Measurements from ENCODE around the gene PCDHGA2. TPM values are rescaled to one million over a fixed set of nuclear protein-coding genes. Genes with fewer than 3 reads are reported as not detected.

Gene PCDHGA2
- total and polyA plus RNA-seq, 9 of the 15 experiments (the other 6 are each of a cell fraction or from before 2014, with no cell fraction given), result 0.07 to 0.27 (median 0.15) TPM; not detected in 2

- TF ChIP-seq MTA2 (IDR thresholded peaks at IDR 0.05; ENCODE audit: low read depth) (no peak), CBX1 (IDR thresholded peaks at IDR 0.05; ENCODE audit: low read depth) (no peak)
Measured at GRCh38 chr5:141338538-141339306, at the start of gene PCDHGA2 (continued).

- ATAC-seq (peak; percentile 65), DNase-seq (ENCODE audit: extremely low read depth in 1 of 4, low spot score in 3 of 4) (peak in 2 of 4 experiments; percentile 48 to 51), FAIRE-seq (peak; percentile 6)
- Histone ChIP-seq H3K9ac (ENCODE audit: insufficient read depth in 1 of 2, low read depth in 2 of 2, low read length in 2 of 2) (no peak overlapping the region), H3K27ac (ENCODE audit: extremely low read depth, low read depth, low read length) (no peak overlapping the region), H3K9me3 (replicated peaks; ENCODE audit: control insufficient read depth, insufficient read depth, low read depth, low read length) (no peaks in the 10 kb centered on the region), H3K4me3 (no peak overlapping the region), H3K9me1 (ENCODE audit: control insufficient read depth, insufficient read depth, low read length) (no peaks in the 10 kb centered on the region), H3K36me3 (ENCODE audit: control insufficient read depth, insufficient read depth, low read length) (no peaks in the 10 kb centered on the region), H3K4me1 (replicated peaks in 1 of 2; ENCODE audit: control insufficient read depth in 2 of 2, insufficient read depth in 2 of 2, low read length in 2 of 2) (peaks cover 0 to 10% of the 10 kb centered on the region in 2 experiments; a peak in 2 of 5 replicates), H3K4me2 (ENCODE audit: insufficient read depth, low read length) (peak overlapping the region; percentile 7; the same call in 1 of the 2 replicates), H4K20me1 (replicated peaks; ENCODE audit: control insufficient read depth, insufficient read depth, low read length) (no peaks in the 10 kb centered on the region), H3K27me3 (ENCODE audit: control insufficient read depth in 2 of 2, insufficient read depth in 2 of 2, low read length in 2 of 2) (no peaks in the 10 kb centered on the region), H2AFZ (ENCODE audit: low read depth, low read length) (no peak overlapping the region), H3K79me2 (ENCODE audit: control insufficient read depth, insufficient read depth, low read length) (no peaks in the 10 kb centered on the region)
- ChIA-PET CTCF (ENCODE audit: low intra/inter-chr PET ratio) (no interaction called here), POLR2A (interaction anchor here (1.0 to 2.0 kb wide), 2 partner anchors 17 to 22 kb away, joined by 3 to 5 read pairs; partner anchors contain the start of gene TAF7)
- intact Hi-C loops (cut with micrococcal nuclease), result no loop called here
- WGBS (ENCODE audit: insufficient coverage, low coverage, missing lambda C conversion rate), result 0% methylated on average over 4 of the region's 4 CpGs
- in situ Hi-C loops (cut with MboI), result no loop called here
- BruUV-seq (replicated peaks), result no TSS peak
- TF ChIP-seq TAF7 (tag; IDR thresholded peaks at IDR 0.05), result no peak
- no peak for TF ChIP-seq ZNF354B (CRISPR knock-in tag; IDR thresholded peaks at IDR 0.05)
- TF ChIP-seq CTBP1 (IDR thresholded peaks at IDR 0.05; ENCODE audit: borderline replicate concordance), result no peak
- peak; percentile 67; the same call in 1 of the 2 replicates for TF ChIP-seq ZKSCAN8 (CRISPR knock-in tag; IDR thresholded peaks at IDR 0.05)
- TF ChIP-seq POLR2AphosphoS5 (IDR thresholded peaks at IDR 0.05; ENCODE audit: control insufficient read depth, insufficient read depth, low read depth, low read length), result peak; percentile 89
- no peak for TF ChIP-seq E2F5 (CRISPR knock-in tag; IDR thresholded peaks at IDR 0.05)
- peak; percentile 75 for TF ChIP-seq FOXM1 (IDR thresholded peaks at IDR 0.05; ENCODE audit: low read depth)
- TF ChIP-seq FOXM1 (CRISPR knock-in tag; IDR thresholded peaks at IDR 0.05; ENCODE audit: low read depth), result no peak
- TF ChIP-seq TFE3 (CRISPR knock-in tag; IDR thresholded peaks at IDR 0.05), result no peak
- TF ChIP-seq FOSL1 (tag; conservative IDR thresholded peaks at IDR 0.05), result peak; percentile 41
- TF ChIP-seq NEUROD1 (IDR thresholded peaks at IDR 0.05; ENCODE audit: borderline replicate concordance, low read depth, low read length, partially characterized antibody), result no peak
- TF ChIP-seq ZBTB34 (CRISPR knock-in tag; IDR thresholded peaks at IDR 0.05), result no peak
- peak; percentile 68 for TF ChIP-seq STAT5A (IDR thresholded peaks at IDR 0.05; ENCODE audit: borderline replicate concordance, low read length)
- TF ChIP-seq ZNF239 (CRISPR knock-in tag; IDR thresholded peaks at IDR 0.05), result peak; percentile 40; the same call in 1 of the 2 replicates
- no peak for TF ChIP-seq SRF (CRISPR knock-in tag; IDR thresholded peaks at IDR 0.05)
- TF ChIP-seq HDAC3 (IDR thresholded peaks at IDR 0.05; ENCODE audit: borderline replicate concordance, partially characterized antibody), result peak; percentile 47
Measured at GRCh38 chr5:141298376-141298775, 40.2 kb upstream of the PCDHGA2 start.
